GM18951 (cell line): Measurements from ENCODE around the gene FAM170B.

Source experiments
- POLR2A ChIP-seq: IDR thresholded peaks from 4 replicates; pipeline ENCODE4 v1.6.1; 2011; ENCODE audit warnings: mild to moderate bottlenecking; ENCODE audit not compliant: insufficient read length, insufficient read depth; ENCODE audit errors: extremely low read depth
- in situ Hi-C: fragments of 300-500 bp; cut with MboI; formaldehyde crosslinking; loops from one replicate; pipeline ENCODE4 v1.12.0; 2022; ENCODE audit warnings: low sequenced_read_pairs, mixed read lengths, inconsistent platforms; ENCODE audit not compliant: unreplicated experiment

Gene FAM170B

GRCh38 chr10:49107887-49108267 is 25.9 kb downstream of the FAM170B start:
- in situ Hi-C loops: no loop called here
- TF ChIP-seq POLR2A: no peak

- TF ChIP-seq POLR2A: no peak
- in situ Hi-C loops: no loop called here
These were observed 26.5 kb downstream of the FAM170B start for GRCh38 chr10:49107111-49107886.

GRCh38 chr10:49106451-49106850 is 27.4 kb downstream of the FAM170B start:
- no peak for TF ChIP-seq POLR2A
- in situ Hi-C loops: no loop called here

- in situ Hi-C loops: no loop called here
- TF ChIP-seq POLR2A: no peak
These were observed 28.7 kb downstream of the FAM170B start for GRCh38 chr10:49105076-49105475.

DNA sequence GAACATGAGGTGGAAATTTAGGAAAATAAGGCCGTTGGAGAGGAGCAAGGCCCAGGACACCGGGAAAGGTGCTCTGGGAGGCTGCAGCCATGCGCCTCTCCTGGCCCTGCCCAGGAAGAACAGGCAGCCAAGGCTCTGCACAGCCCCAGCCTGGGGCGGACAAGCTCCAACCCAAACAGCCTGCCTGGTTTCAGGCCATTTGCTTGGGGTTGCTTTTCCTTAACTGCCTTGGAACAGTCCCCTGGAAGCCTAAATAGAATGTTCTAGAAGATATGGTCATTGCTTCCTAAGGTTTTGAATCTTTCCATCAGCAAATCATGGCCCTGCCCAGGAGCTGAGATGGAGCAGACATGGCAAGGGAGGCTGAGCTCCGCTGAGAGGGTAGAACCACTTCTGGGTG is 29.5 kb downstream of the FAM170B start:
- in situ Hi-C loops: no loop called here
- TF ChIP-seq POLR2A: no peak

DNA sequence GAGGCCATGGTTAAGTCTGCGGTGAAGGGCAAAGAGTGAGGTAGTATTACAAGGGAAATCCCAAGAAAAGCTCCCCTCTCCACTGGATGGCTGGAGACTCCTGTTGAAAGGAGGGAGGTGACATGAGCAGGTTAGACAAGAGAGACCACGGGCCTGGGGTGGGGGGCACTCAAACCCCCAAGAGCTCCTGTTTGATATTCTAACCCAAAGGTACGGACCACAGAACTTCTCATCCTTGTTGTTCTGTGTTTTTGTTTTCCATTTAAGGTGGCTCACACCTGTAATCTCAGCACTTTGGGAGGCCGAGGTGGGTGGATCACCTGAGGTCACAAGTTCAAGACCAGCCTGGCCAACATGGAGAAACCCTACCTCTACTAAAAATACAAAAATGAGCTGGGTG is 30.1 kb downstream of the FAM170B start:
- in situ Hi-C loops: no loop called here
- TF ChIP-seq POLR2A: no peak

DNA sequence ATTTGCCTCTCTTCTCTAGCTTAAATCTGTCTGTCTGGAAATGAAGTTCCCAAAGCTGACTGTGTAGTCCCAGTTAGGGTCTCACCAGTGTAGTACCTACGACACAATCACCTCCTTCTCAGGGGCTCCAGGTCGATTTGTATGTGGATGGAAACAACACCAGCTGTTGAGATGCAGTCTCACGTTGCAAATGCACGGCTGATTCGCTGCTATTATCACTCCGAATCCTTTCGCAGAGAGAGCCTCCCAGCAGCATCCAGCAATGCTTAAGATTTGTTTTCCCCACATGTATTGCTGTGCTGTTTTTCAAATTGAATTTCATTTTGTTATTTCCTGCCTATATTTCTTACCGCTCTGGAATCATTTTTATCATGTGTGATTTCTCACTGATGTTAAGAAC is 34.8 kb downstream of the FAM170B start:
- in situ Hi-C loops: no loop called here

GRCh38 chr10:49096890-49097445 is 36.9 kb downstream of the FAM170B start:
- in situ Hi-C loops: no loop called here
- no peak for TF ChIP-seq POLR2A

More for the DNA sequence above, 34.8 kb downstream of the FAM170B start:
- no peak for TF ChIP-seq POLR2A

GRCh38 chr10:49094646-49095045 is 39.2 kb downstream of the FAM170B start:
- no peak for TF ChIP-seq POLR2A
- in situ Hi-C loops: no loop called here

DNA sequence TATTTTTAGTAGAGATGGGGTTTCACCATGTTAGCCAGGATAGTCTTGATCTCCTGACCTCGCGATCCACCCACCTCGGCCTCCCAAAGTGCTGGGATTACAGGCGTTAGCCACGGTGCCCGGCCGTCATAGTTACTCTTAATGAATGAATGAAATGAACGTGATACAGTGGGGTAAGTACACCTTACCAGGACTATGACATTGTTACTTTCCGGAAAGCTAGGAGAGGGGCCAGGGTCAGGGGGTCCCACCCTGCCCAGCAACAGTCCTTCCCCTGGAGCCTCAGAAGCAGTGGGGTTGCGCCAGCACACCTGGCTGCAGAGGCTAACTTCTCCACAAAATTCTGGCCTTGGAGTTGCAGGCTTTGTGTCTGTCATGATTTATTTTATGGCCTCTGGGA is 39.9 kb downstream of the FAM170B start:
- in situ Hi-C loops: no loop called here
- TF ChIP-seq POLR2A: no peak

GRCh38 chr10:49092477-49092876 is 41.3 kb downstream of the FAM170B start:
- in situ Hi-C loops: no loop called here
- TF ChIP-seq POLR2A: no peak

- TF ChIP-seq POLR2A: no peak
- in situ Hi-C loops: no loop called here
These were observed 42.2 kb downstream of the FAM170B start for GRCh38 chr10:49091450-49092210.

- in situ Hi-C loops: no loop called here
- TF ChIP-seq POLR2A: no peak
These were observed 43.0 kb downstream of the FAM170B start for GRCh38 chr10:49090696-49091380.
